ENCODE data around the gene NBL1.

The NBL1 gene

GRCh38 chr1:19619697-19620384 lies 24.3 kb upstream of the NBL1 start (continued):
- TF ChIP-seq ZBTB10 (tag by site-specific recombination; IDR thresholded peaks at IDR 0.05) = no peak
- TF ChIP-seq ZNF677 (tag by site-specific recombination; IDR thresholded peaks at IDR 0.05) = no peak
- TF ChIP-seq ZNF362 (tag by site-specific recombination; IDR thresholded peaks at IDR 0.05) = no peak
- no peak for TF ChIP-seq ZSCAN18 (tag by site-specific recombination; IDR thresholded peaks at IDR 0.05)
- no peak for TF ChIP-seq ZNF501 (tag by site-specific recombination; IDR thresholded peaks at IDR 0.05)
- TF ChIP-seq OSR2 (tag by site-specific recombination; IDR thresholded peaks at IDR 0.05) = no peak
- TF ChIP-seq ZIC2 (tag by site-specific recombination; IDR thresholded peaks at IDR 0.05) = no peak

GRCh38 chr1:19620786-19621185 lies 23.3 kb upstream of the NBL1 start:
- peaks cover 3 to 47% of the 10 kb centered on the region in 2 experiments; a peak in 2 of 3 replicates for H3K36me3 ChIP-seq (ENCODE audit: control insufficient read depth in 2 of 2, insufficient read depth in 1 of 2, low read length in 2 of 2)
- no peak overlapping the region for H3K27ac ChIP-seq (ENCODE audit: extremely low read depth, low read depth, low read length)
- no peak overlapping the region for H3K4me3 ChIP-seq (ENCODE audit: low read depth, low read length)
- POLR2A ChIA-PET = no interaction called here
- peaks cover 5% of the 10 kb centered on the region; the same call in 1 of the 2 replicates for H3K4me1 ChIP-seq (ENCODE audit: control insufficient read depth, insufficient read depth, low read length)
- CTCF ChIA-PET = interaction anchor here (1.1 kb wide), 1 partner anchor 18 kb away, joined by 3 read pairs; no protein-coding TSS in a partner anchor
- no peaks in the 10 kb centered on the region for H3K9me3 ChIP-seq (ENCODE audit: control insufficient read depth, insufficient read depth, low read depth, low read length)
- TF ChIP-seq ZNF23 (tag by site-specific recombination; IDR thresholded peaks at IDR 0.05; ENCODE audit: borderline replicate concordance) (no peak), TSHZ1 (tag by site-specific recombination; IDR thresholded peaks at IDR 0.05; ENCODE audit: borderline replicate concordance) (no peak), ZNF521 (tag by site-specific recombination; IDR thresholded peaks at IDR 0.05) (no peak), ZBTB48 (tag by site-specific recombination; IDR thresholded peaks at IDR 0.05) (no peak), ZNF791 (tag by site-specific recombination; IDR thresholded peaks at IDR 0.05) (no peak), ZNF473 (tag by site-specific recombination; IDR thresholded peaks at IDR 0.05) (no peak), EGR2 (tag by site-specific recombination; IDR thresholded peaks at IDR 0.05; ENCODE audit: low read depth) (no peak), ZNF510 (tag by site-specific recombination; IDR thresholded peaks at IDR 0.05; ENCODE audit: insufficient replicate concordance) (no peak), ZFP69B (tag by site-specific recombination; IDR thresholded peaks at IDR 0.05) (no peak), IKZF3 (tag by site-specific recombination; IDR thresholded peaks at IDR 0.05) (no peak), PRDM1 (tag by site-specific recombination; IDR thresholded peaks at IDR 0.05) (no peak), ZNF174 (tag by site-specific recombination; IDR thresholded peaks at IDR 0.05) (no peak), ZNF548 (tag by site-specific recombination; IDR thresholded peaks at IDR 0.05) (no peak), ZBTB49 (tag by site-specific recombination; IDR thresholded peaks at IDR 0.05; ENCODE audit: low read depth) (no peak), REPIN1 (tag by site-specific recombination; IDR thresholded peaks at IDR 0.05; ENCODE audit: low read depth) (no peak), ZNF18 (tag by site-specific recombination; IDR thresholded peaks at IDR 0.05) (no peak), ZNF114 (tag by site-specific recombination; IDR thresholded peaks at IDR 0.05) (no peak)

Measured in HEK293 (cell line).